Suprapubic skin (tissue), 4 donors: ENCODE measurements around the gene SLC22A14. TPM values are rescaled to one million over a fixed set of nuclear protein-coding genes. Genes with fewer than 3 reads are reported as not detected.

Source experiments
- DNase-seq, 2 donors: peaks; one replicate each; pipeline ENCODE4 v3.0.0-alpha.2; 2019; ENCODE audit warnings: low spot score in 2 of 2
- H3K27ac ChIP-seq: fragments of 200-600 bp; sonication (generic); one replicate; pipeline ENCODE4 v1.5.1; 2019
- H3K27me3 ChIP-seq: fragments of 200-600 bp; sonication (generic); one replicate; pipeline ENCODE4 v1.5.1; 2019
- H3K36me3 ChIP-seq: fragments of 200-600 bp; sonication (generic); one replicate; pipeline ENCODE4 v1.5.1; 2019
- H3K4me1 ChIP-seq: fragments of 200-600 bp; sonication (generic); one replicate; pipeline ENCODE4 v1.5.1; 2019
- H3K4me3 ChIP-seq: fragments of 200-600 bp; sonication (generic); one replicate; pipeline ENCODE4 v1.5.1; 2019; ENCODE audit warnings: mild to moderate bottlenecking
- H3K9me3 ChIP-seq: fragments of 200-600 bp; sonication (generic); one replicate; pipeline ENCODE4 v1.5.1; 2019
- CTCF ChIP-seq, 2 donors: fragments of 200-600 bp in 1 of 2; fragments of 450-650 bp in 1 of 2; sonication (generic) in 1 of 2; IDR thresholded peaks; one replicate each; pipeline ENCODE4 v1.5.1; 2016 to 2019; ENCODE audit warnings: antibody characterized with exemption in 2 of 2, mild to moderate bottlenecking in 1 of 2, moderate library complexity in 1 of 2
- EP300 ChIP-seq: sonication (generic); formaldehyde crosslinking; IDR thresholded peaks from one replicate; pipeline ENCODE4 v1.6.1; 2017; ENCODE audit warnings: antibody characterized with exemption
- POLR2A ChIP-seq, 2 donors: fragments of 450-650 bp; IDR thresholded peaks; one replicate each; pipeline ENCODE4 v1.6.1; 2017; ENCODE audit warnings: antibody characterized with exemption in 2 of 2, mild to moderate bottlenecking in 2 of 2, moderate library complexity in 2 of 2
- POLR2AphosphoS5 ChIP-seq, 3 donors: sonication (generic); formaldehyde crosslinking; IDR thresholded peaks; one replicate each; pipeline ENCODE4 v1.6.1; 2017; ENCODE audit warnings: antibody characterized with exemption in 3 of 3
- WGBS: methylation state at CpG from one replicate; pipeline ENCODE4 v1.1.5; 2018; 5-methylcytosine and 5-hydroxymethylcytosine counted together
- total RNA-seq, 4 donors: library from RNA; depleted of rRNA; stranded (reverse); fragments of >200 nt; gene quantifications; one replicate each; pipeline ENCODE4 v1.1.0, GENCODE V29; 2016

SLC22A14 gene
- total RNA-seq, 4 donors from 2014 or later = 0.64 TPM; not detected in 3

- peaks cover 63% of the 10 kb centered on the region for H3K36me3 ChIP-seq
- TF ChIP-seq POLR2A (IDR thresholded peaks at IDR 0.05) = no peak
- H3K27me3 ChIP-seq = no peaks in the 10 kb centered on the region
- peaks cover 7% of the 10 kb centered on the region for H3K4me1 ChIP-seq
- no peak overlapping the region for H3K4me3 ChIP-seq
- no peak overlapping the region for H3K27ac ChIP-seq
- no peak for DNase-seq
- no peaks in the 10 kb centered on the region for H3K9me3 ChIP-seq
Observed at GRCh38 chr3:38247366-38248035, 34.6 kb upstream of the SLC22A14 start.

- WGBS = 81% methylated on average over 2 of the region's 2 CpGs
- Histone ChIP-seq H3K27me3 (no peaks in the 10 kb centered on the region), H3K4me1 (peaks cover 7% of the 10 kb centered on the region), H3K9me3 (no peaks in the 10 kb centered on the region), H3K4me3 (no peak overlapping the region), H3K36me3 (peaks cover 81% of the 10 kb centered on the region), H3K27ac (no peak overlapping the region)
- no peak for TF ChIP-seq POLR2AphosphoS5 (IDR thresholded peaks at IDR 0.05)
- TF ChIP-seq CTCF (IDR thresholded peaks at IDR 0.05) = no peak
- TF ChIP-seq POLR2A (IDR thresholded peaks at IDR 0.05) = no peak
- TF ChIP-seq EP300 = no peak
- no peak for DNase-seq
Observed at GRCh38 chr3:38250198-38250597, 31.9 kb upstream of the SLC22A14 start.

GRCh38 chr3:38251197-38251596 is 30.9 kb upstream of the SLC22A14 start:
- no peak overlapping the region for H3K4me3 ChIP-seq
- no peaks in the 10 kb centered on the region for H3K27me3 ChIP-seq
- H3K36me3 ChIP-seq = peaks cover 78% of the 10 kb centered on the region
- no peak overlapping the region for H3K27ac ChIP-seq
- H3K4me1 ChIP-seq = peaks cover 7% of the 10 kb centered on the region
- DNase-seq = no peak
- 91% methylated on average over 4 of the region's 4 CpGs for WGBS
- H3K9me3 ChIP-seq = no peaks in the 10 kb centered on the region
- TF ChIP-seq POLR2AphosphoS5 (IDR thresholded peaks at IDR 0.05) (no peak), EP300 (no peak), CTCF (IDR thresholded peaks at IDR 0.05) (no peak), POLR2A (IDR thresholded peaks at IDR 0.05) (no peak)

- DNase-seq = no peak
- no peak overlapping the region for H3K27ac ChIP-seq
- no peaks in the 10 kb centered on the region for H3K9me3 ChIP-seq
- 88% methylated on average over 4 of the region's 4 CpGs for WGBS
- peaks cover 56% of the 10 kb centered on the region for H3K36me3 ChIP-seq
- no peaks in the 10 kb centered on the region for H3K4me1 ChIP-seq
- TF ChIP-seq EP300 = no peak
- TF ChIP-seq POLR2AphosphoS5 (IDR thresholded peaks at IDR 0.05) = no peak
- TF ChIP-seq POLR2A (IDR thresholded peaks at IDR 0.05) = no peak
- TF ChIP-seq CTCF (IDR thresholded peaks at IDR 0.05) = no peak
- no peaks in the 10 kb centered on the region for H3K27me3 ChIP-seq
- no peak overlapping the region for H3K4me3 ChIP-seq
Observed at GRCh38 chr3:38253704-38254103, 28.4 kb upstream of the SLC22A14 start.

- H3K36me3 ChIP-seq = peaks cover 47% of the 10 kb centered on the region
- 78% methylated on average over 2 of the region's 2 CpGs for WGBS
- no peak for TF ChIP-seq POLR2A (IDR thresholded peaks at IDR 0.05)
- TF ChIP-seq CTCF (IDR thresholded peaks at IDR 0.05) = no peak
- TF ChIP-seq EP300 = no peak
- no peak for TF ChIP-seq POLR2AphosphoS5 (IDR thresholded peaks at IDR 0.05)
- no peak overlapping the region for H3K27ac ChIP-seq
- DNase-seq = no peak
- H3K27me3 ChIP-seq = no peaks in the 10 kb centered on the region
- no peaks in the 10 kb centered on the region for H3K4me1 ChIP-seq
- H3K4me3 ChIP-seq = no peak overlapping the region
- no peaks in the 10 kb centered on the region for H3K9me3 ChIP-seq
Observed at GRCh38 chr3:38254872-38255271, 27.2 kb upstream of the SLC22A14 start.

- H3K27me3 ChIP-seq = no peaks in the 10 kb centered on the region
- 58% methylated on average over 1 of the region's 1 CpG for WGBS
- no peaks in the 10 kb centered on the region for H3K9me3 ChIP-seq
- DNase-seq = no peak
- H3K4me1 ChIP-seq = no peaks in the 10 kb centered on the region
- peaks cover 40% of the 10 kb centered on the region for H3K36me3 ChIP-seq
- no peak overlapping the region for H3K27ac ChIP-seq
- TF ChIP-seq EP300 = no peak
- TF ChIP-seq CTCF (IDR thresholded peaks at IDR 0.05) = no peak
- TF ChIP-seq POLR2A (IDR thresholded peaks at IDR 0.05) = no peak
- TF ChIP-seq POLR2AphosphoS5 (IDR thresholded peaks at IDR 0.05) = no peak
- no peak overlapping the region for H3K4me3 ChIP-seq
Observed at GRCh38 chr3:38255627-38256026, 26.5 kb upstream of the SLC22A14 start.
